Body of pancreas (tissue), 4 donors: ENCODE data around the gene TGM2.

Source experiments
- CTCF ChIP-seq, 7 experiments: fragments of 450-650 bp in 4 of 7; fragments of 200-600 bp in 3 of 7; sonication (generic) in 3 of 7; IDR thresholded peaks; one replicate each; pipeline ENCODE4 v1.5.1; 2016 to 2019; ENCODE audit warnings: antibody characterized with exemption in 7 of 7
- POLR2A ChIP-seq, 3 donors: fragments of 450-650 bp; IDR thresholded peaks; one replicate each; pipeline ENCODE4 v1.6.1; 2016; ENCODE audit warnings: antibody characterized with exemption in 3 of 3, mild to moderate bottlenecking in 2 of 3

DNA sequence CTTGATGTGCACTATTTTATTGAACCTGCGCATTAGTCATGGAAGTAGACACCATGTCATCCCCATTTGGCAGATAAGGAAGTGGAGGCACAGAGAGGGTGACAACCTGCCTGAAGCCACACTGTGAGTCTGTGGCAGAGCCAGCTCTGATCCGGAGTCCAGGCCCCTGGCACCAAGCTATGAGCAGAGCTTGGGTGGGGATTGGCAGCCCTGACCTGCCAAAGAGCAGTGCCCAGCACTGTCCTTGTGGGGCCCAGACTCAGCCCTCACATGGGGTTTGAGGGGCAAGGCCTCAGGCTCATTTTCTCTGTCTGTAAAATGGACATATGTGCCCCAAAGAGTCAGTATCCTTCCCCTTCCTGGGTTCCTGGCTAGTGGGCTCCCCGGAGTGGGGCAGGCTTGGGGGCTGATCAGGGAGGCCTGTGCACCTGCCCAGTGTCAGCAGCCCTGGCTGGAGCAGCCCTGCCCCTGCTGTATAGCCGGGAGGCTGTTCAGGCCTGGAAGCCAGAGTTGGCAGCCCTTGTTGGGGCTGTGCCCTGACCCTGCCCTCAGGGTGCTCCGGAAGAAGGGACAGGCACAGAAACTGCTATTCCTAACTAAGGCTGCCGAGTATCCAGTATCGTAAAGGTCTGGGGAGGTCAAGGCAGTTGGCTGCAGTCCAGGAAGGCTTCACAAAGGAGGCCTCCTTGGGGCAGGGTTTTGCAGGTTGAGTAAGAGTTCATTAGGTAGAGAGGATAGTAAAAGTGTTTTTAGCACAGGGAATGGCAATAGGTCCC lies 38.7 kb downstream of the TGM2 start:
- TF ChIP-seq CTCF (IDR thresholded peaks at IDR 0.05): no peak
- TF ChIP-seq POLR2A (IDR thresholded peaks at IDR 0.05): no peak
